Left ventricle myocardium inferior (tissue), 1 donor: ENCODE measurements around the gene CACNA2D1. TPM values are rescaled to one million over a fixed set of nuclear protein-coding genes. Genes with fewer than 3 reads are reported as not detected.

Source experiments
- DNase-seq: peaks from one replicate; pipeline ENCODE4 v3.0.0-alpha.2; 2020
- H3K27ac ChIP-seq: fragments of 200-600 bp; replicated peaks from 2 replicates; pipeline ENCODE4 v1.8.0; 2021
- H3K27me3 ChIP-seq: fragments of 200-600 bp; 2 replicates; pipeline ENCODE4 v1.8.0; 2021; ENCODE audit warnings: low read depth
- H3K36me3 ChIP-seq: fragments of 200-600 bp; 2 replicates; pipeline ENCODE4 v1.8.0; 2021
- H3K4me1 ChIP-seq: fragments of 200-600 bp; 2 replicates; pipeline ENCODE4 v1.8.0; 2021
- H3K4me3 ChIP-seq: fragments of 200-600 bp; 2 replicates; pipeline ENCODE4 v1.8.0; 2021; ENCODE audit warnings: mild to moderate bottlenecking, moderate library complexity
- H3K9me3 ChIP-seq: fragments of 200-600 bp; replicated peaks from 2 replicates; pipeline ENCODE4 v1.8.0; 2021
- intact Hi-C: fragments of 100-400 bp; cut with micrococcal nuclease; formaldehyde crosslinking; loops from one replicate; pipeline ENCODE4 v1.11.0; 2022
- long read RNA-seq: library from polyadenylated mRNA; unstranded; transcript quantifications from one replicate; pipeline ENCODE4 v2.0.0, GENCODE V29; 2021
- total RNA-seq: library from RNA; stranded (reverse); fragmentation: NEBNext Ultra II Directional; extraction: Animal tissue kit (Norgen Biotek cat#: 25700); gene quantifications from one replicate; pipeline ENCODE4 v1.2.1, GENCODE V29; 2021
- TF ChIP-seq, protein P1 (sequence below): fragments of 200-600 bp; IDR thresholded peaks from 2 replicates; pipeline ENCODE4 v1.8.0; 2021; ENCODE audit warnings: antibody characterized with exemption, mild to moderate bottlenecking, borderline replicate concordance
- donor health status: DM: no; HTN: yes; CAD: no; lungs with severe emphysema.

Gene CACNA2D1
- 64.6 TPM for total RNA-seq
- long read RNA-seq, partial matches to known transcripts = 18 of 46 reads
- long read RNA-seq, other reads (novel, unspliced or antisense) = 28 of 46 reads

DNA sequence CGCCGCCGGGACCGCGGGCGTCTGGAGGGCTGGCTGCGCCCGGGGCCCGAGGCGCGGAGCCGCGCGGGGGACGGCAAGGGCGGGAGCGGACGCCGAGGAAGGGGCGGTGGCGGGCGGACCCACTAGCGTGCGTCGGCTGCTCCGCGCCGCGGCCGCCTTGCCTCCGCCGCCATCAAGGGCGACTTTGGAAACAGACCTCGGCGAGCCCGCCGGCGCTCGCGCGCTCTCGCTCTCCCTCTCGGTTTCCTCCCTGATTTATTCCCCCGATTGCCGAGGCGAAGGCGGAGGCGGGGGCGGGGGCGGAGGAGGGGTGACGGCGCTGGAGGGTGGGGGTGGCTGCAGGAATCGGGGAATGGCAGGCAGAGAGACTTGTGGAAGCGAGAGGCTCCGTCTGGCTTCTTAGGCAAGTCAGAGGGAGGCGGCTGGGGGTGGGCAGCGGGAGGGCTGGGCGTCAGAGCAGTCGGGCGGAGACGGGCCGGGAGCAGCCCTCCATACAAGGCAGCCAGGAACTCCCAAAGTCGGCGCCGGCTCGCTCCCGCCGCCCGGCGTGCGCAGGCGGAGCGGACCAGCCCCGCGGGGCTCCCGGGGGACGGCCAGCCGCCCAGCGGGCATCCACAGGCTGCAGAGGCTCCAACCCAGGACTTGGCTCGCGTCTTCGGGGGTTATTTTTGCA is at the start of gene CACNA2D1:
Gene CACNA2D1, minus strand, starts transcription at position 231 of the 673 bp plus-strand sequence.
- H3K27ac ChIP-seq = peak within 1 kb of the TSS; percentile 94
- DNase-seq = peak; percentile 88
- H3K4me1 ChIP-seq = peaks cover 55% of the 10 kb centered on the region
- intact Hi-C loops = no loop called here
- TF ChIP-seq, protein P1, sequence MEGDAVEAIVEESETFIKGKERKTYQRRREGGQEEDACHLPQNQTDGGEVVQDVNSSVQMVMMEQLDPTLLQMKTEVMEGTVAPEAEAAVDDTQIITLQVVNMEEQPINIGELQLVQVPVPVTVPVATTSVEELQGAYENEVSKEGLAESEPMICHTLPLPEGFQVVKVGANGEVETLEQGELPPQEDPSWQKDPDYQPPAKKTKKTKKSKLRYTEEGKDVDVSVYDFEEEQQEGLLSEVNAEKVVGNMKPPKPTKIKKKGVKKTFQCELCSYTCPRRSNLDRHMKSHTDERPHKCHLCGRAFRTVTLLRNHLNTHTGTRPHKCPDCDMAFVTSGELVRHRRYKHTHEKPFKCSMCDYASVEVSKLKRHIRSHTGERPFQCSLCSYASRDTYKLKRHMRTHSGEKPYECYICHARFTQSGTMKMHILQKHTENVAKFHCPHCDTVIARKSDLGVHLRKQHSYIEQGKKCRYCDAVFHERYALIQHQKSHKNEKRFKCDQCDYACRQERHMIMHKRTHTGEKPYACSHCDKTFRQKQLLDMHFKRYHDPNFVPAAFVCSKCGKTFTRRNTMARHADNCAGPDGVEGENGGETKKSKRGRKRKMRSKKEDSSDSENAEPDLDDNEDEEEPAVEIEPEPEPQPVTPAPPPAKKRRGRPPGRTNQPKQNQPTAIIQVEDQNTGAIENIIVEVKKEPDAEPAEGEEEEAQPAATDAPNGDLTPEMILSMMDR = peak; percentile 55
- H3K27me3 ChIP-seq = no peaks in the 10 kb centered on the region
- no peaks in the 10 kb centered on the region for H3K9me3 ChIP-seq
- H3K36me3 ChIP-seq = no peaks in the 10 kb centered on the region
- H3K4me3 ChIP-seq = peak within 1 kb of the TSS; percentile 77

- intact Hi-C loops = loop anchor here (10.0 kb wide), 2 partner anchors 247 to 437 kb away; no protein-coding TSS in a partner anchor
These were observed 38.0 kb upstream of the CACNA2D1 start for GRCh38 chr7:82481499-82482097.

GRCh38 chr7:82477733-82478515 is 34.3 kb upstream of the CACNA2D1 start:
- Histone ChIP-seq H3K4me3 (no peak overlapping the region), H3K4me1 (no peaks in the 10 kb centered on the region), H3K27ac (no peak overlapping the region), H3K36me3 (no peaks in the 10 kb centered on the region), H3K9me3 (no peaks in the 10 kb centered on the region), H3K27me3 (no peaks in the 10 kb centered on the region)
- TF ChIP-seq, protein P1 = no peak
- intact Hi-C loops = no loop called here
- no peak for DNase-seq

More at GRCh38 chr7:82481499-82482097, 38.0 kb upstream of the CACNA2D1 start:
- H3K9me3 ChIP-seq = peaks cover 6% of the 10 kb centered on the region
- no peak overlapping the region for H3K27ac ChIP-seq
- H3K4me3 ChIP-seq = no peak overlapping the region
- no peaks in the 10 kb centered on the region for H3K36me3 ChIP-seq
- no peaks in the 10 kb centered on the region for H3K27me3 ChIP-seq
- DNase-seq = no peak
- TF ChIP-seq, protein P1 = peak; percentile 83
- no peaks in the 10 kb centered on the region for H3K4me1 ChIP-seq

GRCh38 chr7:82472966-82473365 is 29.4 kb upstream of the CACNA2D1 start:
- H3K27ac ChIP-seq = no peak overlapping the region
- no peaks in the 10 kb centered on the region for H3K4me1 ChIP-seq
- TF ChIP-seq, protein P1 = no peak
- no peak overlapping the region for H3K4me3 ChIP-seq
- H3K9me3 ChIP-seq = no peaks in the 10 kb centered on the region
- intact Hi-C loops = no loop called here
- no peak for DNase-seq
- no peaks in the 10 kb centered on the region for H3K27me3 ChIP-seq
- H3K36me3 ChIP-seq = no peaks in the 10 kb centered on the region

DNA sequence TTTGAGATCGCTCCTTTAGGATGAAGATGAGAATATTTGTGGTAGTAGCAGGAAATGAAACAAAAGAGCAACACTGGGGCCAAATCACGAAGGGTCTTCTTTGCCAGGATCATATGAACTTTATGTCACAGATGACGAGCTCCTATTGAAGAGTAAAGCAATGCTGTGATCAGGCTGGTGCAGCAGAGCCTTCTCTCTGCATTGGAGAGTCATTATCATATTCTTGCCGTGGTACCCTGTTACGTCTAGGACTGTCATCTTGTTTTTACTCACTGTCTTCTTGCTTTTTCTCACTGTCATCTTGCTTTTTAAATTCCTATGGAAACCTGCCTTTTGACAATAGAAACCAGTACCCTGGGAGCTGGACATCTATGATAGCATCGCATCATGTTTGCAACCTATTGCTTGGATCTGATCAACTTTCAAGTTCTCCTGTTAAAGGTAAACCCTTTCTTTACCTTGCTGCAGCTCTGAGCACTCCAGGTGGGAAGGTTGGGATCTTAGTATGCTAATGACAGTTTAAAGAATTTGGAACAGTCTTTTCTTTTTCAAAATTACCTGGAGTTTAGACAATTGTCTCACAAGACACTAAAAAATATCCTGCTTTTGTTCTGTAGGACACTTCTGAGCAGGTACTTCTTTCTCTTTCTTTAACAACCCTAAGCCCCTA is 27.9 kb upstream of the CACNA2D1 start:
- H3K27ac ChIP-seq = no peak overlapping the region
- TF ChIP-seq, protein P1 = no peak
- H3K36me3 ChIP-seq = no peaks in the 10 kb centered on the region
- intact Hi-C loops = no loop called here
- no peaks in the 10 kb centered on the region for H3K4me1 ChIP-seq
- no peak overlapping the region for H3K4me3 ChIP-seq
- no peaks in the 10 kb centered on the region for H3K27me3 ChIP-seq
- no peaks in the 10 kb centered on the region for H3K9me3 ChIP-seq
- DNase-seq = no peak
